Gastrocnemius medialis (tissue), 4 donors: ENCODE measurements around the gene PDZRN3.

ENCODE experiments used
- POLR2A ChIP-seq, 2 donors: fragments of 450-650 bp; IDR thresholded peaks; one replicate each; pipeline ENCODE4 v1.6.1; 2017; ENCODE audit warnings: antibody characterized with exemption in 2 of 2, mild to moderate bottlenecking in 2 of 2, moderate library complexity in 2 of 2
- TF ChIP-seq, protein P1 (sequence below), 5 experiments: fragments of 450-650 bp in 3 of 5; fragments of 200-600 bp in 2 of 5; sonication (generic) in 2 of 5; IDR thresholded peaks in 4 of 5; conservative IDR thresholded peaks in 1 of 5; 1 replicate in 4 of 5; 2 replicates in 1 of 5; pipeline ENCODE4 v1.5.1; 2016 to 2019; ENCODE audit warnings: antibody characterized with exemption in 5 of 5, mild to moderate bottlenecking in 3 of 5, moderate library complexity in 3 of 5

DNA sequence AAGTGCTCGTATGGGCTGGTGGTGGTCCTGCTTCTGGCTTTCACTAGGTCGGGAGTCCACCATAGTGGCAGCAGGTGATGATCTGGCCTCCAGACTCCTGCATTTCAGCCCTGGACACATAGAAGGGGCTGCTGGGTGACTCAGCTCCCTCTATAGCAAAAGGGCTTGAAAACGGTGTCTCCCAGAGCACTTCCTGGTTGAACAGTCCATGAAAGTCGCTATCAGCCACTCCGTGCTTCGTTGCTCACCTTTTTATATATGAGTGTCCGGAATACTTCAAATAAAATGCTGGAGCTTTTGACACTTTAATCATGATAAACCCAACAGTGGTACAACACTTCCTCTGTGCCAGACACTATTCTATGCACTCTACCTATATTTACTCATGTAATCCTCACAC lies 213.2 kb downstream of the PDZRN3 start:
- TF ChIP-seq, protein P1, sequence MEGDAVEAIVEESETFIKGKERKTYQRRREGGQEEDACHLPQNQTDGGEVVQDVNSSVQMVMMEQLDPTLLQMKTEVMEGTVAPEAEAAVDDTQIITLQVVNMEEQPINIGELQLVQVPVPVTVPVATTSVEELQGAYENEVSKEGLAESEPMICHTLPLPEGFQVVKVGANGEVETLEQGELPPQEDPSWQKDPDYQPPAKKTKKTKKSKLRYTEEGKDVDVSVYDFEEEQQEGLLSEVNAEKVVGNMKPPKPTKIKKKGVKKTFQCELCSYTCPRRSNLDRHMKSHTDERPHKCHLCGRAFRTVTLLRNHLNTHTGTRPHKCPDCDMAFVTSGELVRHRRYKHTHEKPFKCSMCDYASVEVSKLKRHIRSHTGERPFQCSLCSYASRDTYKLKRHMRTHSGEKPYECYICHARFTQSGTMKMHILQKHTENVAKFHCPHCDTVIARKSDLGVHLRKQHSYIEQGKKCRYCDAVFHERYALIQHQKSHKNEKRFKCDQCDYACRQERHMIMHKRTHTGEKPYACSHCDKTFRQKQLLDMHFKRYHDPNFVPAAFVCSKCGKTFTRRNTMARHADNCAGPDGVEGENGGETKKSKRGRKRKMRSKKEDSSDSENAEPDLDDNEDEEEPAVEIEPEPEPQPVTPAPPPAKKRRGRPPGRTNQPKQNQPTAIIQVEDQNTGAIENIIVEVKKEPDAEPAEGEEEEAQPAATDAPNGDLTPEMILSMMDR (IDR thresholded peaks at IDR 0.05 in 4 of 5, conservative IDR thresholded peaks at IDR 0.05 in 1 of 5) = no peak
- no peak for TF ChIP-seq POLR2A (IDR thresholded peaks at IDR 0.05)
